ENCODE data around the gene NEK11.

NEK11 gene

DNA sequence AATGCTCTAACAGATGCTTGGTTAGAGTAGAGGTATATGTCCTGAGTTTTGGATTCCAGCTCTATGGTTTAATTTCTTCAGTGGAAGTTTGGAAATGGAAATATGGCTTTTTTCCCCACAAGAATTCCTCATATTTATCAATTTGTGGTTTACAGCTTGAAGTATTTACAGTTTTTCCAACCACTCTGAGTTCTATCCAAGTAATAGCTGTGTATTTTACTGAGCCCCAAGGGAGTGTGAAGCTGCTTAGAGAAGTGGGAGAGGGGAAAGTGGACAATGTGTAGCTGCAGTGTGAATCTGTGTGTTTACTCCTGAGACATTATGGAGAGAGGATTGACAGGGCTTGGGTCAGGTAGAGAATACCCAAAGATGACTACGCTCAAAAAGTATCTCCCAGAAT, 54.5 kb downstream of the NEK11 start:
- no peaks in the 10 kb centered on the region for H3K36me3 ChIP-seq (ENCODE audit: control insufficient read depth, insufficient read depth, low read length)
- no peak overlapping the region for H2BK15ac ChIP-seq (replicated peaks; ENCODE audit: low read depth)
- WGBS (ENCODE audit: extremely low coverage, insufficient coverage, low lambda C conversion rate) = no CpG with 5 or more reads among the region's 1 CpG
- no peak overlapping the region for H2BK120ac ChIP-seq (ENCODE audit: low read depth, low read length)
- H3K18ac ChIP-seq (ENCODE audit: low read length) = no peak overlapping the region
- peaks cover 5% of the 10 kb centered on the region for H3K4me1 ChIP-seq (ENCODE audit: control insufficient read depth, low read depth, low read length)
- H3K79me2 ChIP-seq (ENCODE audit: control insufficient read depth, insufficient read depth, low read length) = no peaks in the 10 kb centered on the region
- H4K8ac ChIP-seq (ENCODE audit: low read depth, low read length) = no peak overlapping the region
- no peak overlapping the region for H3K4me2 ChIP-seq (ENCODE audit: low read length)
- no peaks in the 10 kb centered on the region for H3K79me1 ChIP-seq (ENCODE audit: low read length)
- H3K56ac ChIP-seq (ENCODE audit: low read length) = no peak overlapping the region
- H3K4ac ChIP-seq (ENCODE audit: low read depth, low read length) = no peak overlapping the region
- H3K27ac ChIP-seq (ENCODE audit: low read depth, low read length) = no peak overlapping the region
- H3K27me3 ChIP-seq (ENCODE audit: insufficient read depth, low read length, poor library complexity) = no peaks in the 10 kb centered on the region
- H3K4me3 ChIP-seq (ENCODE audit: low read length) = no peak overlapping the region
- H4K5ac ChIP-seq (ENCODE audit: low read length) = no peak overlapping the region
- no peak overlapping the region for H2BK5ac ChIP-seq (ENCODE audit: low read length)
- no peak overlapping the region for H3K9ac ChIP-seq (ENCODE audit: low read length)
- H3K23ac ChIP-seq (ENCODE audit: low read length) = no peak overlapping the region
- no peak overlapping the region for H2AK5ac ChIP-seq (ENCODE audit: low read length)
- no peak for DNase-seq

DNA sequence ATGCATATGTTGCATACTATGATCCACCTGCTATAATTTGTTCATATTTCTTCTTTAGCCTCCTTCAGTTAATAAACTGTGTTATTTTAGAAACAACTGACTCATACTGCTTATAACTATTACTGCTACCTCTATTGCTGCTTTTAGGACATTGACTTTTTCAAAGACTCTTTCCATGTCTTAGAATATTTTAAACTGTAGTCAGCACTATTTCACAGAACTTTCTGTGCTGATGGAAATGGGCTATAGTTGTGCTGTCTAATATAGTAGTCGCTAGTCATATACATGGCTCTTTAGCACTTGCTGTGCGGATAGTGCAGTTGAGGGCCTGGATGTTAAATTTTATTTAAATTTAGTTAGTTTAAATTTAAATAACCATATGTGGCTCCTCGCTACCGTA, 55.6 kb downstream of the NEK11 start:
- Histone ChIP-seq H4K5ac (ENCODE audit: low read length) (no peak overlapping the region), H3K27me3 (ENCODE audit: insufficient read depth, low read length, poor library complexity) (no peaks in the 10 kb centered on the region), H3K4me3 (ENCODE audit: low read length) (no peak overlapping the region), H3K4ac (ENCODE audit: low read depth, low read length) (no peak overlapping the region), H2BK5ac (ENCODE audit: low read length) (no peak overlapping the region), H2AK5ac (ENCODE audit: low read length) (no peak overlapping the region), H4K8ac (ENCODE audit: low read depth, low read length) (no peak overlapping the region), H2BK120ac (ENCODE audit: low read depth, low read length) (no peak overlapping the region), H2BK15ac (replicated peaks; ENCODE audit: low read depth) (no peak overlapping the region), H3K79me2 (ENCODE audit: control insufficient read depth, insufficient read depth, low read length) (no peaks in the 10 kb centered on the region), H3K23ac (ENCODE audit: low read length) (no peak overlapping the region), H3K56ac (ENCODE audit: low read length) (no peak overlapping the region), H3K27ac (ENCODE audit: low read depth, low read length) (no peak overlapping the region), H3K36me3 (ENCODE audit: control insufficient read depth, insufficient read depth, low read length) (no peaks in the 10 kb centered on the region), H3K4me1 (ENCODE audit: control insufficient read depth, low read depth, low read length) (peaks cover 2% of the 10 kb centered on the region), H3K4me2 (ENCODE audit: low read length) (no peak overlapping the region), H3K79me1 (ENCODE audit: low read length) (no peaks in the 10 kb centered on the region), H3K18ac (ENCODE audit: low read length) (no peak overlapping the region), H3K9ac (ENCODE audit: low read length) (no peak overlapping the region)
- DNase-seq = no peak
- no CpG with 5 or more reads among the region's 4 CpGs for WGBS (ENCODE audit: extremely low coverage, insufficient coverage, low lambda C conversion rate)

DNA sequence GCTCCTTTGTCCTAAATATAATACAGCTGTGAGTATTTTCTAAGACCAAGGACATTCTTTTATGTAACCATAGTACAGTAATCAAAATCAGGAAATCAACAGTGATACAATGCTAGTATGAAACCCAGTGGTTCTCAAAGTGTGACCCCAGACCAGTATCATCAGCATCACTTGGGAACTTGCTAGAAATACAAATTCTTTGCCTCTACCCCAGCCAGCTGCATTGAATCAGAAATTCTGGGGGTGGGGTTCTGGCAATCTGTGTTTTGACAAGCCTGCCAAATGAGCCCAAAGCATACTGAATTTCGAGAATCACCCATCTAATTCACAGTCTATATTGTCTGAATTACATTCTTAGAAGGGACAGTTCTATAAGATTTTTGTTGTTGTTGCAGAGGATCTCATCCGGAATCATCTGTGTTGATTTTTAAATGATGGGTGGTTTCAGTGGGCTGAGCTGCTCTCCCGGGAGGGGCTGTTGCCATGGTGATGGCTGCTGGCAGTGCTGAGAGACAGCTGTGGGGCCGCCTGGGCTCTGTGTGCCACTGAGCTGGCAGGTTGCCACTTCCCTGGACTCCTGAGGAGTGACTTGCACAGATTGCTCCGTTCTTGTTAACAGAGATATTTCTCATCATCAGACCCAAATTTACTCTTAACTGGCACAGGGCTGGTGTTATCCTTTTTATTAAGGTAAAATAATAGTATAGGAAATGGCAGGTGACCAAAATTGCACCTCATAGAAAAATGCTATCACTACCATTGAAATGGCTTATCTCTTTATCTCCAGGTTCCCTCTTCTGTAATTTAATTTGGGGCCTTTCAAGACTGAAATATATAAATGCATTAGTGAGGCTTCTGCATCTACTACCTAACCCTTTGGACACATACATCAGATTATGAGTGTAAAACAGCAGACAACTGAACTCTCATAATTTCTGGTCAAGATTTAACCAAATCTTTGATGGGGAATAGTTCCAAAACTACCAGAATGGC, 56.5 kb downstream of the NEK11 start:
- WGBS (ENCODE audit: extremely low coverage, insufficient coverage, low lambda C conversion rate) = no CpG with 5 or more reads among the region's 5 CpGs
- no peak overlapping the region for H2BK15ac ChIP-seq (replicated peaks; ENCODE audit: low read depth)
- no peak overlapping the region for H2AK5ac ChIP-seq (ENCODE audit: low read length)
- DNase-seq = peak; percentile 11
- no peak overlapping the region for H3K23ac ChIP-seq (ENCODE audit: low read length)
- no peak overlapping the region for H3K18ac ChIP-seq (ENCODE audit: low read length)
- no peak overlapping the region for H3K9ac ChIP-seq (ENCODE audit: low read length)
- no peak overlapping the region for H4K8ac ChIP-seq (ENCODE audit: low read depth, low read length)
- no peak overlapping the region for H3K4me2 ChIP-seq (ENCODE audit: low read length)
- H3K36me3 ChIP-seq (ENCODE audit: control insufficient read depth, insufficient read depth, low read length) = no peaks in the 10 kb centered on the region
- no peak overlapping the region for H2BK5ac ChIP-seq (ENCODE audit: low read length)
- no peak overlapping the region for H4K5ac ChIP-seq (ENCODE audit: low read length)
- H3K27ac ChIP-seq (ENCODE audit: low read depth, low read length) = no peak overlapping the region
- no peaks in the 10 kb centered on the region for H3K4me1 ChIP-seq (ENCODE audit: control insufficient read depth, low read depth, low read length)
- no peaks in the 10 kb centered on the region for H3K79me1 ChIP-seq (ENCODE audit: low read length)
- H3K4ac ChIP-seq (ENCODE audit: low read depth, low read length) = no peak overlapping the region
- no peaks in the 10 kb centered on the region for H3K27me3 ChIP-seq (ENCODE audit: insufficient read depth, low read length, poor library complexity)
- H2BK120ac ChIP-seq (ENCODE audit: low read depth, low read length) = no peak overlapping the region
- no peak overlapping the region for H3K4me3 ChIP-seq (ENCODE audit: low read length)
- no peak overlapping the region for H3K56ac ChIP-seq (ENCODE audit: low read length)
- H3K79me2 ChIP-seq (ENCODE audit: control insufficient read depth, insufficient read depth, low read length) = no peaks in the 10 kb centered on the region

DNA sequence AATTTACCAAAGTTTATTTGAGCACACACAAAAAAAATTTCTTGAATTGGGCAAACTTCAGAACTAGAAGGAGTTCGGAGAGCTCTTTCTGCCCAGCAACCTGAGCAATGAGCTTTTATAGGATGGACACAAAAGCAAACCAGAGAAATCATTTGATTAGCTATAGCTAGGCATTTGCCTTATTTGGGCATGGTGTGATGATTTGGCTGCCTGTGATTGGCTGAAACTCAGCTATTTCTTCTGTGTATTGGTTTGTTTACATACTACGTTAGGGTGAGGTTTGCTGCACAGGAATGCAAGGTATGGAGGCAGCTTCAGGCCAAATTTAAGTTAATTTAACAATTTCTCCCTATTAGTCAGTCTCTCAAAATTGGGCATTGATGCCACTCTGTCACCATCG, 65.1 kb downstream of the NEK11 start:
- H3K4me2 ChIP-seq (ENCODE audit: low read length) = no peak overlapping the region
- H3K27me3 ChIP-seq (ENCODE audit: insufficient read depth, low read length, poor library complexity) = no peaks in the 10 kb centered on the region
- H4K8ac ChIP-seq (ENCODE audit: low read depth, low read length) = no peak overlapping the region
- H3K18ac ChIP-seq (ENCODE audit: low read length) = no peak overlapping the region
- no peak overlapping the region for H3K4ac ChIP-seq (ENCODE audit: low read depth, low read length)
- no peak overlapping the region for H3K56ac ChIP-seq (ENCODE audit: low read length)
- no CpG with 5 or more reads among the region's 3 CpGs for WGBS (ENCODE audit: extremely low coverage, insufficient coverage, low lambda C conversion rate)
- H2BK120ac ChIP-seq (ENCODE audit: low read depth, low read length) = no peak overlapping the region
- H3K9ac ChIP-seq (ENCODE audit: low read length) = no peak overlapping the region
- no peak overlapping the region for H2AK5ac ChIP-seq (ENCODE audit: low read length)
- peak; percentile 75 for DNase-seq
- H2BK15ac ChIP-seq (replicated peaks; ENCODE audit: low read depth) = no peak overlapping the region
- no peaks in the 10 kb centered on the region for H3K36me3 ChIP-seq (ENCODE audit: control insufficient read depth, insufficient read depth, low read length)
- no peak overlapping the region for H4K5ac ChIP-seq (ENCODE audit: low read length)
- H3K4me1 ChIP-seq (ENCODE audit: control insufficient read depth, low read depth, low read length) = no peaks in the 10 kb centered on the region
- H3K23ac ChIP-seq (ENCODE audit: low read length) = no peak overlapping the region
- H2BK5ac ChIP-seq (ENCODE audit: low read length) = no peak overlapping the region
- H3K4me3 ChIP-seq (ENCODE audit: low read length) = no peak overlapping the region
- H3K79me2 ChIP-seq (ENCODE audit: control insufficient read depth, insufficient read depth, low read length) = no peaks in the 10 kb centered on the region
- no peaks in the 10 kb centered on the region for H3K79me1 ChIP-seq (ENCODE audit: low read length)
- H3K27ac ChIP-seq (ENCODE audit: low read depth, low read length) = no peak overlapping the region

DNA sequence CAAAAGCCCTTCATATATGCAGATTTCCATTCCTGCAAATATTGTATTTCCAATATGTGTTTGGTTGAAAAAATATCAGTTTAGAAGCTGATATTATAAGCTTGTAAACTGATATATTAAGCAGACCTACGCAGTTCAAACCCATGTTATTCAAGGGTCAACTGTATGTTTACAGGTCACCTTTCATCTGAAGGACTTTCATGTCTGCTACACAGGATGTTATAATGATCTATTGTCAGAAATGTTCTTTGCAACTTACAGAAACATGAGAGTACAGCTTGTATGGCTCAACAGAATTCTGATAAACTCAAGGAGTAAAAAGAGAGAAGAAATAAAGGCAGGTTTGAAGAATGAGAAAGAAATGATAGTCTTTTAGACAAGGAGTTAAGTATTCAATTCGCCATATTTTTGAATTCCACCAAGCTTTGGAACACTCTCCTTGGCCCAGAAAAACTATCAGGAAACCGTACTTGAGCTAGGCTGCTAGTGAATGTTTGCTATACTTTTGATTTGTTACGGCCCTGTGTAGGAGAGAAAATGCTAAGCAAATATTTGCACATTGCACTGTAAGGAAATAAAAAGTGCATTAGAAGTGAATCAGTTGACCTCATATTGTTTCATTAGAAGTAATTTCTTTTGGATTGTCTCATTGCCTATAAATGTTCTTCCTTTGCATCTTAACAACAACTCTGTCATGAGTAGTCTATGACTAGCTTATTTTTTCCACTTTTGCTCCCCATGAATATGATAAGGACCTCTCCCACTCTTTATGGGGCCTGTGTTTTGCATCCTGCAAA, 81.2 kb downstream of the NEK11 start:
- no peak for DNase-seq
- Histone ChIP-seq H2BK120ac (ENCODE audit: low read depth, low read length) (no peak overlapping the region), H3K9ac (ENCODE audit: low read length) (no peak overlapping the region), H4K8ac (ENCODE audit: low read depth, low read length) (no peak overlapping the region), H3K36me3 (ENCODE audit: control insufficient read depth, insufficient read depth, low read length) (no peaks in the 10 kb centered on the region), H3K27ac (ENCODE audit: low read depth, low read length) (no peak overlapping the region), H3K56ac (ENCODE audit: low read length) (no peak overlapping the region), H3K4me1 (ENCODE audit: control insufficient read depth, low read depth, low read length) (no peaks in the 10 kb centered on the region), H3K23ac (ENCODE audit: low read length) (no peak overlapping the region), H3K4me2 (ENCODE audit: low read length) (no peak overlapping the region), H2BK15ac (replicated peaks; ENCODE audit: low read depth) (no peak overlapping the region), H3K18ac (ENCODE audit: low read length) (no peak overlapping the region), H2AK5ac (ENCODE audit: low read length) (no peak overlapping the region), H2BK5ac (ENCODE audit: low read length) (no peak overlapping the region), H3K4ac (ENCODE audit: low read depth, low read length) (no peak overlapping the region), H4K5ac (ENCODE audit: low read length) (no peak overlapping the region), H3K79me1 (ENCODE audit: low read length) (no peaks in the 10 kb centered on the region), H3K27me3 (ENCODE audit: insufficient read depth, low read length, poor library complexity) (no peaks in the 10 kb centered on the region), H3K79me2 (ENCODE audit: control insufficient read depth, insufficient read depth, low read length) (no peaks in the 10 kb centered on the region), H3K4me3 (ENCODE audit: low read length) (no peak overlapping the region)
- WGBS (ENCODE audit: extremely low coverage, insufficient coverage, low lambda C conversion rate) = no CpG with 5 or more reads among the region's 4 CpGs

All from mesendoderm (in vitro differentiated cells).